T-helper 17 cell (primary cell): ENCODE measurements around the gene PARD3B. TPM values are rescaled to one million over a fixed set of nuclear protein-coding genes. Genes with fewer than 3 reads are reported as not detected.

Experiments used
- ATAC-seq: fragments of 150-1000 bp; cut with Tn5 transposase; 2 replicates; pipeline ENCODE4 v1.10.0; 2021; ENCODE audit warnings: mild to moderate bottlenecking, moderate library complexity
- DNase-seq, 3 donors: peaks; one replicate each; pipeline versions ENCODE4 v3.0.0 to v3.0.0-alpha.2; 2020 to 2021
- H3K9me3 ChIP-seq: one replicate; pipeline ENCODE4 v1.7.0; 2013; ENCODE audit warnings: low read length, mild to moderate bottlenecking; ENCODE audit not compliant: control insufficient read depth, poor library complexity, severe bottlenecking
- H3K27ac Mint-ChIP-seq: one replicate; pipeline ENCODE4 v1.8.0; 2022; ENCODE audit warnings: mild to moderate bottlenecking, moderate library complexity, mixed read lengths
- H3K27me3 Mint-ChIP-seq: one replicate; pipeline ENCODE4 v1.8.0; 2022; ENCODE audit warnings: mixed read lengths
- H3K36me3 Mint-ChIP-seq: one replicate; pipeline ENCODE4 v1.8.0; 2022; ENCODE audit warnings: low read depth, mixed read lengths
- H3K4me1 Mint-ChIP-seq: one replicate; pipeline ENCODE4 v1.8.0; 2022; ENCODE audit warnings: mild to moderate bottlenecking, mixed read lengths
- H3K4me3 Mint-ChIP-seq: one replicate; pipeline ENCODE4 v1.8.0; 2022; ENCODE audit warnings: mild to moderate bottlenecking, moderate library complexity, mixed read lengths
- total RNA-seq, 4 donors: library from RNA in 2 of 4; stranded (reverse) in 2 of 4; gene quantifications; one replicate each; pipeline ENCODE4 v1.2.3 and lab custom pipeline; 2022 to 2026

Gene PARD3B
- total RNA-seq, 2 donors from 2014 or later, result 1.5 to 3.0 TPM

GRCh38 chr2:205543937-205544702, 998.8 kb downstream of the PARD3B start:
- H3K27me3 Mint-ChIP-seq, result no peaks in the 10 kb centered on the region
- no peak for DNase-seq
- peaks cover 15% of the 10 kb centered on the region for H3K4me1 Mint-ChIP-seq
- H3K36me3 Mint-ChIP-seq, result no peaks in the 10 kb centered on the region
- H3K4me3 Mint-ChIP-seq, result no peak overlapping the region
- H3K9me3 ChIP-seq, result no peaks in the 10 kb centered on the region
- H3K27ac Mint-ChIP-seq, result no peak overlapping the region
- ATAC-seq, result no peak

- Mint-ChIP-seq H3K27me3 (no peaks in the 10 kb centered on the region), H3K27ac (no peak overlapping the region), H3K36me3 (no peaks in the 10 kb centered on the region), H3K4me3 (no peak overlapping the region), H3K4me1 (peaks cover 4% of the 10 kb centered on the region)
- DNase-seq (no peak), ATAC-seq (no peak)
- no peaks in the 10 kb centered on the region for H3K9me3 ChIP-seq
Measured at GRCh38 chr2:205545971-205546816, 1000.9 kb downstream of the PARD3B start.

- DNase-seq, result no peak
- no peak for ATAC-seq
- H3K4me1 Mint-ChIP-seq, result no peaks in the 10 kb centered on the region
- no peak overlapping the region for H3K4me3 Mint-ChIP-seq
- H3K9me3 ChIP-seq, result no peaks in the 10 kb centered on the region
- H3K36me3 Mint-ChIP-seq, result no peaks in the 10 kb centered on the region
- peaks cover 5% of the 10 kb centered on the region for H3K27me3 Mint-ChIP-seq
- no peak overlapping the region for H3K27ac Mint-ChIP-seq
Measured at GRCh38 chr2:205555566-205556230, 1010.4 kb downstream of the PARD3B start.

- H3K9me3 ChIP-seq, result no peaks in the 10 kb centered on the region
Measured at GRCh38 chr2:205556357-205556756, 1011.1 kb downstream of the PARD3B start.

GRCh38 chr2:205556841-205557539, 1011.7 kb downstream of the PARD3B start:
- ATAC-seq (no peak), DNase-seq (no peak)
- no peaks in the 10 kb centered on the region for H3K36me3 Mint-ChIP-seq
- H3K27ac Mint-ChIP-seq, result no peak overlapping the region
- H3K27me3 Mint-ChIP-seq, result peaks cover 5% of the 10 kb centered on the region
- H3K4me1 Mint-ChIP-seq, result no peaks in the 10 kb centered on the region
- no peak overlapping the region for H3K4me3 Mint-ChIP-seq
- no peaks in the 10 kb centered on the region for H3K9me3 ChIP-seq

More at GRCh38 chr2:205556357-205556756, 1011.1 kb downstream of the PARD3B start:
- ATAC-seq, result no peak
- no peak overlapping the region for H3K4me3 Mint-ChIP-seq
- H3K27me3 Mint-ChIP-seq, result peaks cover 5% of the 10 kb centered on the region
- H3K36me3 Mint-ChIP-seq, result no peaks in the 10 kb centered on the region
- H3K4me1 Mint-ChIP-seq, result no peaks in the 10 kb centered on the region
- no peak overlapping the region for H3K27ac Mint-ChIP-seq
- no peak for DNase-seq

- ATAC-seq (no peak), DNase-seq (no peak)
- no peaks in the 10 kb centered on the region for H3K9me3 ChIP-seq
- Mint-ChIP-seq H3K27me3 (peaks cover 5% of the 10 kb centered on the region), H3K36me3 (no peaks in the 10 kb centered on the region), H3K4me3 (no peak overlapping the region), H3K4me1 (no peaks in the 10 kb centered on the region), H3K27ac (no peak overlapping the region)
Measured at GRCh38 chr2:205557873-205558272, 1012.6 kb downstream of the PARD3B start.

- Mint-ChIP-seq H3K27me3 (peaks cover 5% of the 10 kb centered on the region), H3K27ac (no peak overlapping the region), H3K4me1 (no peaks in the 10 kb centered on the region), H3K36me3 (peaks cover 2% of the 10 kb centered on the region), H3K4me3 (no peak overlapping the region)
- no peak for ATAC-seq
- no peaks in the 10 kb centered on the region for H3K9me3 ChIP-seq
- DNase-seq, result no peak
Measured at GRCh38 chr2:205561441-205561840, 1016.2 kb downstream of the PARD3B start.

GRCh38 chr2:205563646-205564045, 1018.4 kb downstream of the PARD3B start:
- no peak overlapping the region for H3K4me3 Mint-ChIP-seq
- DNase-seq, result no peak
- no peak overlapping the region for H3K27ac Mint-ChIP-seq
- H3K27me3 Mint-ChIP-seq, result peaks cover 5% of the 10 kb centered on the region
- no peaks in the 10 kb centered on the region for H3K9me3 ChIP-seq
- H3K4me1 Mint-ChIP-seq, result no peaks in the 10 kb centered on the region
- no peak for ATAC-seq
- peaks cover 2% of the 10 kb centered on the region for H3K36me3 Mint-ChIP-seq

- H3K9me3 ChIP-seq, result no peaks in the 10 kb centered on the region
- peaks cover 5% of the 10 kb centered on the region for H3K27me3 Mint-ChIP-seq
- H3K27ac Mint-ChIP-seq, result no peak overlapping the region
- no peaks in the 10 kb centered on the region for H3K4me1 Mint-ChIP-seq
- H3K36me3 Mint-ChIP-seq, result peaks cover 2% of the 10 kb centered on the region
- DNase-seq (no peak), ATAC-seq (no peak)
- no peak overlapping the region for H3K4me3 Mint-ChIP-seq
Measured at GRCh38 chr2:205564346-205565141, 1019.3 kb downstream of the PARD3B start.

GRCh38 chr2:205565142-205565522, 1019.9 kb downstream of the PARD3B start:
- Mint-ChIP-seq H3K27me3 (peaks cover 5% of the 10 kb centered on the region), H3K36me3 (peaks cover 2% of the 10 kb centered on the region), H3K4me1 (no peaks in the 10 kb centered on the region), H3K27ac (no peak overlapping the region), H3K4me3 (no peak overlapping the region)
- no peaks in the 10 kb centered on the region for H3K9me3 ChIP-seq
- DNase-seq (no peak), ATAC-seq (no peak)

- ATAC-seq, result no peak
- Mint-ChIP-seq H3K4me3 (no peak overlapping the region), H3K27me3 (no peaks in the 10 kb centered on the region), H3K4me1 (no peaks in the 10 kb centered on the region), H3K27ac (no peak overlapping the region), H3K36me3 (peaks cover 2% of the 10 kb centered on the region)
- H3K9me3 ChIP-seq, result no peaks in the 10 kb centered on the region
- no peak for DNase-seq
Measured at GRCh38 chr2:205566606-205567168, 1021.4 kb downstream of the PARD3B start.

GRCh38 chr2:205568620-205569019, 1023.3 kb downstream of the PARD3B start:
- ATAC-seq (no peak), DNase-seq (no peak)
- H3K27ac Mint-ChIP-seq, result no peak overlapping the region

More at GRCh38 chr2:205568620-205569019, 1023.3 kb downstream of the PARD3B start:
- H3K9me3 ChIP-seq, result no peaks in the 10 kb centered on the region
- peaks cover 3% of the 10 kb centered on the region for H3K36me3 Mint-ChIP-seq
- no peaks in the 10 kb centered on the region for H3K27me3 Mint-ChIP-seq
- no peak overlapping the region for H3K4me3 Mint-ChIP-seq
- no peaks in the 10 kb centered on the region for H3K4me1 Mint-ChIP-seq
